ENCODE data around the gene SCAP. TPM values are rescaled to one million over a fixed set of nuclear protein-coding genes. Genes with fewer than 3 reads are reported as not detected.

The SCAP gene
- total RNA-seq, 1 donor from 2014 or later, result 76.4 TPM

- Mint-ChIP-seq H3K27ac (ENCODE audit: unreplicated experiment) (no peak overlapping the region), H3K36me3 (ENCODE audit: unreplicated experiment) (peaks cover 21% of the 10 kb centered on the region), H3K9me3 (ENCODE audit: unreplicated experiment) (no peaks in the 10 kb centered on the region), H3K4me3 (ENCODE audit: unreplicated experiment) (no peak overlapping the region), H3K27me3 (ENCODE audit: unreplicated experiment) (no peaks in the 10 kb centered on the region), H3K4me1 (ENCODE audit: unreplicated experiment) (no peaks in the 10 kb centered on the region)
- no peak for TF ChIP-seq CTCF (IDR thresholded peaks at IDR 0.05)
- no peak for DNase-seq (ENCODE audit: extremely low spot score, unreplicated experiment)
Observed at GRCh38 chr3:47410801-47411646, 64.7 kb downstream of the SCAP start.

- Mint-ChIP-seq H3K4me3 (ENCODE audit: unreplicated experiment) (no peak overlapping the region), H3K4me1 (ENCODE audit: unreplicated experiment) (peaks cover 4% of the 10 kb centered on the region), H3K9me3 (ENCODE audit: unreplicated experiment) (no peaks in the 10 kb centered on the region), H3K36me3 (ENCODE audit: unreplicated experiment) (peaks cover 18% of the 10 kb centered on the region), H3K27ac (ENCODE audit: unreplicated experiment) (no peak overlapping the region), H3K27me3 (ENCODE audit: unreplicated experiment) (no peaks in the 10 kb centered on the region)
- no peak for TF ChIP-seq CTCF (IDR thresholded peaks at IDR 0.05)
- DNase-seq (ENCODE audit: extremely low spot score, unreplicated experiment), result no peak
Observed at GRCh38 chr3:47410417-47410720, 65.4 kb downstream of the SCAP start.

- Mint-ChIP-seq H3K4me3 (ENCODE audit: unreplicated experiment) (no peak overlapping the region), H3K4me1 (ENCODE audit: unreplicated experiment) (peaks cover 10% of the 10 kb centered on the region), H3K27me3 (ENCODE audit: unreplicated experiment) (no peaks in the 10 kb centered on the region), H3K9me3 (ENCODE audit: unreplicated experiment) (no peaks in the 10 kb centered on the region), H3K36me3 (ENCODE audit: unreplicated experiment) (peaks cover 16% of the 10 kb centered on the region), H3K27ac (ENCODE audit: unreplicated experiment) (no peak overlapping the region)
- no peak for DNase-seq (ENCODE audit: extremely low spot score, unreplicated experiment)
- TF ChIP-seq CTCF (IDR thresholded peaks at IDR 0.05), result no peak
Observed at GRCh38 chr3:47409688-47410416, 65.9 kb downstream of the SCAP start.

GRCh38 chr3:47409284-47409683 lies 66.5 kb downstream of the SCAP start:
- no peak for DNase-seq (ENCODE audit: extremely low spot score, unreplicated experiment)
- Mint-ChIP-seq H3K27ac (ENCODE audit: unreplicated experiment) (no peak overlapping the region), H3K36me3 (ENCODE audit: unreplicated experiment) (peaks cover 15% of the 10 kb centered on the region), H3K9me3 (ENCODE audit: unreplicated experiment) (no peaks in the 10 kb centered on the region), H3K4me1 (ENCODE audit: unreplicated experiment) (peaks cover 11% of the 10 kb centered on the region), H3K27me3 (ENCODE audit: unreplicated experiment) (no peaks in the 10 kb centered on the region), H3K4me3 (ENCODE audit: unreplicated experiment) (no peak overlapping the region)
- TF ChIP-seq CTCF (IDR thresholded peaks at IDR 0.05), result no peak

GRCh38 chr3:47408839-47409229 lies 66.9 kb downstream of the SCAP start:
- Mint-ChIP-seq H3K27me3 (ENCODE audit: unreplicated experiment) (no peaks in the 10 kb centered on the region), H3K4me3 (ENCODE audit: unreplicated experiment) (no peak overlapping the region), H3K4me1 (ENCODE audit: unreplicated experiment) (peaks cover 14% of the 10 kb centered on the region), H3K27ac (ENCODE audit: unreplicated experiment) (no peak overlapping the region), H3K9me3 (ENCODE audit: unreplicated experiment) (no peaks in the 10 kb centered on the region), H3K36me3 (ENCODE audit: unreplicated experiment) (peaks cover 15% of the 10 kb centered on the region)
- no peak for TF ChIP-seq CTCF (IDR thresholded peaks at IDR 0.05)
- no peak for DNase-seq (ENCODE audit: extremely low spot score, unreplicated experiment)

Measured in osteocyte (in vitro differentiated cells).